ENCODE results near the gene GAMT.
A peak's percentile ranks its signal among the peaks of the same experiment; 100 is the strongest.

GAMT gene

DNA sequence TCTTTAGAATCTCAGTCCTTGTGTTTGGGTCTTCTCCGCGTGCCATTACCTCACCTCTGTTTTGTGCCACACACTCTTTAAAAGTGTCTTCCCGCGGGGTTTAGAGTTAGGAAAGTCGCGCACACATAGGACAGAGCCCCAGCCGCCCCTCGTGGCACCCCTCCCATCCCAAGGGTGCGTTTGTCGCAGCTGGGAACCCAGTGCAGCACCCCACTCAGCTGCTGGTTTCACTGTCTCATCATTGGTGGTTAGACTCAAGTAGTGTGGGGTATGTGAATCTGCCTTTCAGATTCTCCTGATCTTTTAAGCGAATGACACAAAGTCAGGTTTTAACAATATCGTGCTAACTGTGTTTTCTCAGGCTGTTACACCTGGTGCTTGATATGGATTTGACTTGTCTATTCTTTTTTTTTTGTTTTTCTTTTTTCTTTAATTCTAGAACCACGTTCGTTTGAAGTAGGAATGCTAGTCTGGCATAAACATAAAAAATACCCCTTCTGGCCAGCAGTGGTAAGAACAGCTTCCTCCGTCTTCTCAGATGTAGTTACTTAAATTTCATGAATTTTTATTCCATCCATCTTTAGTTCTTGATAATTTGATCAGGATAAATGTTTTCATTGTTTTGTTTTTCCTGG is 37.2 kb downstream of the GAMT start:
- Histone ChIP-seq H3K9ac (ENCODE audit: low read length) (no peak overlapping the region), H3K36me3 (replicated peaks; ENCODE audit: insufficient read depth, low read length) (no peaks in the 10 kb centered on the region), H3K9me3 (replicated peaks; ENCODE audit: insufficient read depth, low read length) (no peaks in the 10 kb centered on the region), H2AFZ (ENCODE audit: low read length) (no peak overlapping the region), H3K4me2 (ENCODE audit: low read depth, low read length) (no peak overlapping the region), H3K4me1 (ENCODE audit: low read length) (0 out of 2 replicates have a peak, but pooled peaks cover 7% of the 10 kb centered on the region), H3F3A (ENCODE audit: insufficient read depth, low read length) (no peaks in the 10 kb centered on the region), H3K9me2 (replicated peaks; ENCODE audit: insufficient read depth, low read length) (no peaks in the 10 kb centered on the region), H3K27ac (ENCODE audit: low read length) (no peak overlapping the region), H3K27me3 (replicated peaks; ENCODE audit: insufficient read depth, low read length) (no peaks in the 10 kb centered on the region), H3K79me2 (ENCODE audit: low read length) (no peaks in the 10 kb centered on the region), H4K20me1 (ENCODE audit: insufficient read depth, low read length) (no peaks in the 10 kb centered on the region), H3K4me3 (ENCODE audit: low read length) (no peak overlapping the region)
- no peak for DNase-seq
- TF ChIP-seq EZH2 (optimal IDR thresholded peaks at IDR 0.05; ENCODE audit: low read depth, low read length), result no peak
- TF ChIP-seq, protein P1, sequence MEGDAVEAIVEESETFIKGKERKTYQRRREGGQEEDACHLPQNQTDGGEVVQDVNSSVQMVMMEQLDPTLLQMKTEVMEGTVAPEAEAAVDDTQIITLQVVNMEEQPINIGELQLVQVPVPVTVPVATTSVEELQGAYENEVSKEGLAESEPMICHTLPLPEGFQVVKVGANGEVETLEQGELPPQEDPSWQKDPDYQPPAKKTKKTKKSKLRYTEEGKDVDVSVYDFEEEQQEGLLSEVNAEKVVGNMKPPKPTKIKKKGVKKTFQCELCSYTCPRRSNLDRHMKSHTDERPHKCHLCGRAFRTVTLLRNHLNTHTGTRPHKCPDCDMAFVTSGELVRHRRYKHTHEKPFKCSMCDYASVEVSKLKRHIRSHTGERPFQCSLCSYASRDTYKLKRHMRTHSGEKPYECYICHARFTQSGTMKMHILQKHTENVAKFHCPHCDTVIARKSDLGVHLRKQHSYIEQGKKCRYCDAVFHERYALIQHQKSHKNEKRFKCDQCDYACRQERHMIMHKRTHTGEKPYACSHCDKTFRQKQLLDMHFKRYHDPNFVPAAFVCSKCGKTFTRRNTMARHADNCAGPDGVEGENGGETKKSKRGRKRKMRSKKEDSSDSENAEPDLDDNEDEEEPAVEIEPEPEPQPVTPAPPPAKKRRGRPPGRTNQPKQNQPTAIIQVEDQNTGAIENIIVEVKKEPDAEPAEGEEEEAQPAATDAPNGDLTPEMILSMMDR (IDR thresholded peaks at IDR 0.05; ENCODE audit: low read length), result peak; percentile 25

DNA sequence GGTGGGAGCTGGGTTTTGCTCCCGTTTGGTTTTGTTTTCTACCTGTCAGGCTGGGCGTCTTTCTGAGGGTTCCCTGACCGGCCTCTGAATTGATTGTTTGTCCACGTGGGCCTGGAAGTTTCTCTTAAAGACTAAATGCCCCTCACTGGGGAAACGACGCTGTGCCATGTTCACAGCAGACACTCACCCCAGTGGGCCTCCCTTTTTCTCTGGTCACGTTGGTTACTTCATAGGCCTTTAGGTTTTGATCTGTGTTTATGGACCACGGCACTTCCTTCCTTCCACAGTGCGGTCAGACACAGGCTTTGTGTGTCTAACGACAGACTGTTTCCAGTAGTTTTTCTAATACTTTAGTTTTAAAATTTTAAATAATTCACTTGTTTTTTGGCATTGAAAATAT is 37.7 kb downstream of the GAMT start:
- Histone ChIP-seq H3K9me2 (replicated peaks; ENCODE audit: insufficient read depth, low read length) (no peaks in the 10 kb centered on the region), H3K4me1 (ENCODE audit: low read length) (0 out of 2 replicates have a peak, but pooled peaks cover 7% of the 10 kb centered on the region), H3K79me2 (ENCODE audit: low read length) (no peaks in the 10 kb centered on the region), H4K20me1 (ENCODE audit: insufficient read depth, low read length) (no peaks in the 10 kb centered on the region), H3F3A (ENCODE audit: insufficient read depth, low read length) (no peaks in the 10 kb centered on the region), H3K36me3 (replicated peaks; ENCODE audit: insufficient read depth, low read length) (no peaks in the 10 kb centered on the region), H3K27ac (ENCODE audit: low read length) (no peak overlapping the region), H3K27me3 (replicated peaks; ENCODE audit: insufficient read depth, low read length) (no peaks in the 10 kb centered on the region), H3K4me2 (ENCODE audit: low read depth, low read length) (no peak overlapping the region), H3K9me3 (replicated peaks; ENCODE audit: insufficient read depth, low read length) (no peaks in the 10 kb centered on the region), H2AFZ (ENCODE audit: low read length) (no peak overlapping the region), H3K9ac (ENCODE audit: low read length) (no peak overlapping the region), H3K4me3 (ENCODE audit: low read length) (no peak overlapping the region)
- TF ChIP-seq, protein P1 (IDR thresholded peaks at IDR 0.05; ENCODE audit: low read length), result no peak
- TF ChIP-seq EZH2phosphoT487 (IDR thresholded peaks at IDR 0.05; ENCODE audit: low read length) (no peak), EZH2 (optimal IDR thresholded peaks at IDR 0.05; ENCODE audit: low read depth, low read length) (no peak)
- DNase-seq, result no peak

DNA sequence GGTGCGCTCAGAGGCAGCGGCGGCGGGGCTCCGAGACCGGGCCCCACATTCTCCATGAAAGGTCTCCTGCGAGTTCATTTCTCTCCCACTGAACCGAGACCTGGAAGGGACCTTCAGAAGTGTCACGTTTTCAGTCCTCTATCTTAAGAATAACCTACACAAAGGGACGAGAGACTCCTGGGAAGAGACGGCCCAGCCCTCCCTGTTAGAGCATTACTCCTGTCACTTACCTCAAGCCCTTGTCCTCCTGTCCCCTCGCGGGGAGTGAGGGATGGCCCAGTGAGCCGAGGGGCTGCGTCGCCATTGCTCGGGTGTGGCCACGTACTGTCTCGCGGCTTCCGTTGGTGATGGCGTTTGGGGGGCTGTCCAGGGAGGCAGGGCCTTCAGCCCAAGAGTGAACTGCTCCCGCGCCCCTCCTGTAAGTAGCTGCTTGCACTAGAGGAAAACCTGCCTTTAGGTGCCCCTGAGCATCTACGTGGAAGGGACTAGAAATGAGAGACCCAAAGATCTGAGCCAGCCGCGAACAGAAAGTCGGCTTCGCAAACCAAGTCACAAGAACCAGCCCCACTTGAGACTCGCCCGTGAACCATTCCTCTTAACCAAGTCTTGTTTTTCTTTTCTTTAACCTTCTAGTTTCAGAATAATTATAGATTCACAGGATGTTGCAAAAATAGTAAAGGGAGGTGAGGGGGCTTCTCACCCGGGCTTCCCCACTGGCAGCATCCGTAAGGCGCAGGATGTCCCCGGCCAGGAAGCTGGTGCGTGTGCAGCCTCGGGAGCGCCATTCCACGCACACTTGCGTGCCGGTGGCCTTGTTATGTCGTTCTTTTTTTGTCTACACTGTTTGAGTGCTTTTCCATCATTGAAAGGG is 38.7 kb downstream of the GAMT start:
- Histone ChIP-seq H3K4me3 (ENCODE audit: low read length) (no peak overlapping the region), H3K9me3 (replicated peaks; ENCODE audit: insufficient read depth, low read length) (no peaks in the 10 kb centered on the region), H3K4me1 (ENCODE audit: low read length) (0 out of 2 replicates have a peak, but pooled peaks cover 7% of the 10 kb centered on the region), H3K36me3 (replicated peaks; ENCODE audit: insufficient read depth, low read length) (no peaks in the 10 kb centered on the region), H4K20me1 (ENCODE audit: insufficient read depth, low read length) (no peaks in the 10 kb centered on the region), H3K27me3 (replicated peaks; ENCODE audit: insufficient read depth, low read length) (no peaks in the 10 kb centered on the region), H3F3A (ENCODE audit: insufficient read depth, low read length) (no peaks in the 10 kb centered on the region), H3K9ac (ENCODE audit: low read length) (no peak overlapping the region), H3K4me2 (ENCODE audit: low read depth, low read length) (no peak overlapping the region), H3K9me2 (replicated peaks; ENCODE audit: insufficient read depth, low read length) (no peaks in the 10 kb centered on the region), H2AFZ (ENCODE audit: low read length) (no peak overlapping the region), H3K27ac (ENCODE audit: low read length) (no peak overlapping the region), H3K79me2 (ENCODE audit: low read length) (no peaks in the 10 kb centered on the region)
- TF ChIP-seq EZH2phosphoT487 (IDR thresholded peaks at IDR 0.05; ENCODE audit: low read length) (no peak), EZH2 (optimal IDR thresholded peaks at IDR 0.05; ENCODE audit: low read depth, low read length) (no peak)
- TF ChIP-seq, protein P1 (IDR thresholded peaks at IDR 0.05; ENCODE audit: low read length), result no peak
- no peak for DNase-seq

Measured in MM.1S (cell line).